Measurements from ENCODE around the gene RACGAP1.
"Not testable (repeated sequence)": the region's sequence is repeated elsewhere in the genome, so short reads cannot be mapped to it uniquely, and the experiment has no call there.

Gene RACGAP1

GRCh38 chr12:50024805-50025186 is 498 bp downstream of the RACGAP1 start:
- no peak for DNase-seq

GRCh38 chr12:50024227-50024626 is 1.1 kb downstream of the RACGAP1 start:
- no peak for DNase-seq

- DNase-seq = no peak
Observed at GRCh38 chr12:50022903-50023302, 2.4 kb downstream of the RACGAP1 start.

GRCh38 chr12:50021031-50021430 is 4.3 kb downstream of the RACGAP1 start:
- DNase-seq = no peak

- DNase-seq = no peak
Observed at GRCh38 chr12:50019524-50019923, 5.8 kb downstream of the RACGAP1 start.

- no peak for DNase-seq
Observed at GRCh38 chr12:50018968-50019367, 6.3 kb downstream of the RACGAP1 start.

GRCh38 chr12:50018154-50018553 is 7.1 kb downstream of the RACGAP1 start:
- no peak for DNase-seq

- DNase-seq = no peak
Observed at GRCh38 chr12:50017641-50018040, 7.7 kb downstream of the RACGAP1 start.

- DNase-seq = no peak
Observed at GRCh38 chr12:50016501-50017475, 8.5 kb downstream of the RACGAP1 start.

- no peak for DNase-seq
Observed at GRCh38 chr12:50014342-50014741, 11.0 kb downstream of the RACGAP1 start.

GRCh38 chr12:50013361-50014147 is 11.7 kb downstream of the RACGAP1 start:
- no peak for DNase-seq

GRCh38 chr12:50006754-50007442 is 18.4 kb downstream of the RACGAP1 start:
- no peak for DNase-seq

- no peak for DNase-seq
Observed at GRCh38 chr12:50006280-50006679, 19.0 kb downstream of the RACGAP1 start.

- no peak for DNase-seq
Observed at GRCh38 chr12:50005175-50005574, 20.1 kb downstream of the RACGAP1 start.

- no peak for DNase-seq
Observed at GRCh38 chr12:50004696-50005095, 20.6 kb downstream of the RACGAP1 start.

GRCh38 chr12:50003595-50003994 is 21.7 kb downstream of the RACGAP1 start:
- no peak for DNase-seq

- no peak for DNase-seq
Observed at GRCh38 chr12:49998453-49998852, 26.8 kb downstream of the RACGAP1 start.

- no peak for DNase-seq
Observed at GRCh38 chr12:49990273-49990672, 35.0 kb downstream of the RACGAP1 start.

GRCh38 chr12:49989400-49989799 is 35.9 kb downstream of the RACGAP1 start:
- not testable (repeated sequence) for DNase-seq

GRCh38 chr12:49987625-49988303 is 37.5 kb downstream of the RACGAP1 start:
- no peak for DNase-seq

GRCh38 chr12:49986476-49986875 is 38.8 kb downstream of the RACGAP1 start:
- not testable (repeated sequence) for DNase-seq

GRCh38 chr12:49985981-49986380 is 39.3 kb downstream of the RACGAP1 start:
- no peak for DNase-seq

All from NCI-H1048 (cell line).